ENCODE measurements around the gene PCED1B.

GRCh38 chr12:47270782-47271664 lies 191.6 kb downstream of the PCED1B start:
- TF ChIP-seq EZH2 (IDR thresholded peaks at IDR 0.05; ENCODE audit: borderline replicate concordance) (no peak), EZH2phosphoT487 (IDR thresholded peaks at IDR 0.05; ENCODE audit: low read depth, severe bottlenecking, unreplicated experiment) (no peak), CTCF (IDR thresholded peaks at IDR 0.05; ENCODE audit: poor library complexity) (no peak)
